COR-L47 (cell line): Measurements from ENCODE around the gene TTLL10.

Experiments
- DNase-seq: peaks from one replicate; lab custom pipeline; 2025; lab: John Stamatoyannopoulos, UW

TTLL10 gene

GRCh38 chr1:1236945-1237873 is 63.5 kb downstream of the TTLL10 start:
- DNase-seq, result no peak

- DNase-seq, result no peak
Measured at GRCh38 chr1:1237874-1238701, 64.4 kb downstream of the TTLL10 start.

GRCh38 chr1:1238702-1239178 is 65.1 kb downstream of the TTLL10 start:
- no peak for DNase-seq

- no peak for DNase-seq
Measured at GRCh38 chr1:1239227-1239613, 65.5 kb downstream of the TTLL10 start.

GRCh38 chr1:1239614-1240347 is 66.1 kb downstream of the TTLL10 start:
- no peak for DNase-seq

GRCh38 chr1:1240348-1240732 is 66.7 kb downstream of the TTLL10 start:
- DNase-seq, result no peak

GRCh38 chr1:1240822-1241587 is 67.3 kb downstream of the TTLL10 start:
- DNase-seq, result no peak

GRCh38 chr1:1241588-1242219 is 68.0 kb downstream of the TTLL10 start:
- DNase-seq, result no peak

GRCh38 chr1:1242461-1243265 is 69.0 kb downstream of the TTLL10 start:
- no peak for DNase-seq

- DNase-seq, result no peak
Measured at GRCh38 chr1:1243266-1243660, 69.6 kb downstream of the TTLL10 start.

GRCh38 chr1:1243807-1244191 is 70.1 kb downstream of the TTLL10 start:
- no peak for DNase-seq

- no peak for DNase-seq
Measured at GRCh38 chr1:1244192-1244811, 70.6 kb downstream of the TTLL10 start.

- no peak for DNase-seq
Measured at GRCh38 chr1:1245178-1245816, 71.6 kb downstream of the TTLL10 start.

- DNase-seq, result no peak
Measured at GRCh38 chr1:1245817-1246576, 72.3 kb downstream of the TTLL10 start.

GRCh38 chr1:1246577-1247340 is 73.1 kb downstream of the TTLL10 start, which contains the start of gene C1QTNF12:
C1QTNF12 (minus strand) TSS chr1:1246722; CDS start chr1:1246690, 32 bp downstream.
- DNase-seq, result no peak

- no peak for DNase-seq
Measured at GRCh38 chr1:1247341-1247913, 73.7 kb downstream of the TTLL10 start.
